GM18951 (cell line): Measurements from ENCODE around the gene NEK5.

Experiments
- POLR2A ChIP-seq: IDR thresholded peaks from 4 replicates; pipeline ENCODE4 v1.6.1; 2011; ENCODE audit warnings: mild to moderate bottlenecking; ENCODE audit not compliant: insufficient read length, insufficient read depth; ENCODE audit errors: extremely low read depth
- in situ Hi-C: fragments of 300-500 bp; cut with MboI; formaldehyde crosslinking; loops from one replicate; pipeline ENCODE4 v1.12.0; 2022; ENCODE audit warnings: low sequenced_read_pairs, mixed read lengths, inconsistent platforms; ENCODE audit not compliant: unreplicated experiment

Gene NEK5

GRCh38 chr13:52006523-52007245, 122.2 kb downstream of the NEK5 start:
- in situ Hi-C loops = no loop called here
- TF ChIP-seq POLR2A = no peak

- TF ChIP-seq POLR2A = no peak
- in situ Hi-C loops = no loop called here
These were observed 122.9 kb downstream of the NEK5 start for GRCh38 chr13:52005841-52006522.

GRCh38 chr13:52004511-52005170, 124.2 kb downstream of the NEK5 start:
- TF ChIP-seq POLR2A = no peak
- in situ Hi-C loops = no loop called here

- no peak for TF ChIP-seq POLR2A
- in situ Hi-C loops = no loop called here
These were observed 125.3 kb downstream of the NEK5 start for GRCh38 chr13:52003541-52003940.

- TF ChIP-seq POLR2A = no peak
- in situ Hi-C loops = no loop called here
These were observed 126.5 kb downstream of the NEK5 start for GRCh38 chr13:52002361-52002760.

GRCh38 chr13:52001120-52001731, 127.6 kb downstream of the NEK5 start:
- in situ Hi-C loops = no loop called here
- no peak for TF ChIP-seq POLR2A

GRCh38 chr13:51999921-52000320, 129.0 kb downstream of the NEK5 start:
- no peak for TF ChIP-seq POLR2A
- in situ Hi-C loops = no loop called here

GRCh38 chr13:51999510-51999911, 129.4 kb downstream of the NEK5 start:
- in situ Hi-C loops = no loop called here
- no peak for TF ChIP-seq POLR2A

GRCh38 chr13:51998723-51999509, 130.0 kb downstream of the NEK5 start:
- TF ChIP-seq POLR2A = no peak
- in situ Hi-C loops = no loop called here

- in situ Hi-C loops = no loop called here
- no peak for TF ChIP-seq POLR2A
These were observed 131.1 kb downstream of the NEK5 start for GRCh38 chr13:51997641-51998330.

- in situ Hi-C loops = no loop called here
- TF ChIP-seq POLR2A = no peak
These were observed 131.7 kb downstream of the NEK5 start for GRCh38 chr13:51997186-51997585.

- TF ChIP-seq POLR2A = no peak
- in situ Hi-C loops = no loop called here
These were observed 132.2 kb downstream of the NEK5 start for GRCh38 chr13:51996641-51997040.
